HG03103 (cell line): Measurements from ENCODE around the gene MBTD1.
"Not testable (repeated sequence)": the region's sequence is repeated elsewhere in the genome, so short reads cannot be mapped to it uniquely, and the experiment has no call there.

Experiments used
- ATAC-seq: cut with Tn5 transposase; IDR thresholded peaks from one replicate; pipeline ENCODE4 v1.9.1; 2021; ENCODE audit warnings: low read depth; ENCODE audit not compliant: unreplicated experiment

Gene MBTD1

GRCh38 chr17:51256101-51256500, 3.7 kb downstream of the MBTD1 start:
- no peak for ATAC-seq

GRCh38 chr17:51255673-51256072, 4.2 kb downstream of the MBTD1 start:
- ATAC-seq: no peak

GRCh38 chr17:51251010-51251409, 8.8 kb downstream of the MBTD1 start:
- ATAC-seq: no peak

GRCh38 chr17:51250314-51250840, 9.5 kb downstream of the MBTD1 start:
- ATAC-seq: no peak

- no peak for ATAC-seq
These were observed 14.3 kb downstream of the MBTD1 start for GRCh38 chr17:51245535-51245934.

- ATAC-seq: no peak
These were observed 15.8 kb downstream of the MBTD1 start for GRCh38 chr17:51244041-51244440.

- no peak for ATAC-seq
These were observed 19.6 kb downstream of the MBTD1 start for GRCh38 chr17:51240275-51240674.

- peak; percentile 82 for ATAC-seq
These were observed 21.5 kb downstream of the MBTD1 start for GRCh38 chr17:51238255-51238887.

- ATAC-seq: no peak
These were observed 25.7 kb downstream of the MBTD1 start for GRCh38 chr17:51234162-51234561.

GRCh38 chr17:51231999-51232398, 27.9 kb downstream of the MBTD1 start:
- ATAC-seq: no peak

- no peak for ATAC-seq
These were observed 29.5 kb downstream of the MBTD1 start for GRCh38 chr17:51230306-51230705.

GRCh38 chr17:51229889-51230288, 30.0 kb downstream of the MBTD1 start:
- no peak for ATAC-seq

- no peak for ATAC-seq
These were observed 31.7 kb downstream of the MBTD1 start for GRCh38 chr17:51228161-51228560.

- not testable (repeated sequence) for ATAC-seq
These were observed 34.3 kb downstream of the MBTD1 start for GRCh38 chr17:51225523-51225922.

- no peak for ATAC-seq
These were observed 35.2 kb downstream of the MBTD1 start for GRCh38 chr17:51224402-51225262.

GRCh38 chr17:51221322-51221721, 38.5 kb downstream of the MBTD1 start:
- ATAC-seq: no peak

- no peak for ATAC-seq
These were observed 41.9 kb downstream of the MBTD1 start for GRCh38 chr17:51217946-51218345.

GRCh38 chr17:51214920-51215319, 44.9 kb downstream of the MBTD1 start:
- ATAC-seq: no peak

- ATAC-seq: no peak
These were observed 56.0 kb downstream of the MBTD1 start for GRCh38 chr17:51203838-51204237.

GRCh38 chr17:51200846-51201245, 59.0 kb downstream of the MBTD1 start:
- no peak for ATAC-seq

- ATAC-seq: no peak
These were observed 59.6 kb downstream of the MBTD1 start for GRCh38 chr17:51200295-51200694.

GRCh38 chr17:51197754-51198153, 62.1 kb downstream of the MBTD1 start:
- ATAC-seq: no peak
